H1 (cell line): ENCODE measurements around the gene SMIM41. TPM values are rescaled to one million over a fixed set of nuclear protein-coding genes. Genes with fewer than 3 reads are reported as not detected.

Source experiments
- EP300 ChIP-seq, 2 experiments: IDR thresholded peaks; 1 replicate in 1 of 2; 2 replicates in 1 of 2; pipeline ENCODE4 v1.6.1; 2011 to 2012; ENCODE audit warnings: low read depth in 2 of 2, low read length in 2 of 2, mild to moderate bottlenecking in 2 of 2, borderline replicate concordance in 1 of 2, inconsistent platforms in 1 of 2, moderate library complexity in 1 of 2
- SUZ12 ChIP-seq: fragments of 200-600 bp; sonication (generic); IDR thresholded peaks from 2 replicates; pipeline ENCODE4 v1.6.1; 2012; ENCODE audit warnings: mild to moderate bottlenecking, inconsistent platforms, low read length, moderate library complexity, mixed read lengths
- USF2 ChIP-seq: IDR thresholded peaks from 2 replicates; pipeline ENCODE4 v1.6.1; 2011; ENCODE audit warnings: low read length, improper control_type of control experiment
- polyA plus RNA-seq, 7 experiments: library from polyadenylated mRNA; depleted of rRNA in 3 of 7; stranded (reverse) in 5 of 7; unstranded in 2 of 7; fragments of >200 nt in 5 of 7; fragments of 200-250 nt in 2 of 7; gene quantifications; 1 replicate in 5 of 7; 2 replicates in 1 of 7; 4 replicates in 1 of 7; pipeline versions ENCODE4 v1.2.1 to v1.2.3, GENCODE V29; 2011 to 2013; ENCODE audit warnings: missing spikeins in 2 of 7, mixed read lengths in 2 of 7
- total RNA-seq: library from RNA; stranded (reverse); fragmentation: NEBNext Ultra II Directional; extraction: Animal tissue kit (Norgen Biotek cat#: 25700); gene quantifications from 2 replicates; pipeline ENCODE4 v1.2.1, GENCODE V29; 2021

SMIM41 gene
- total and polyA plus RNA-seq, 2 of the 8 experiments (the other 6 are each of a cell fraction or from before 2014, with no cell fraction given): 0.28 to 0.98 TPM

- TF ChIP-seq USF2: no peak
- TF ChIP-seq EP300 (IDR thresholded peaks at IDR 0.05; ENCODE audit: borderline replicate concordance in 1 of 2, low read depth in 2 of 2, low read length in 2 of 2): no peak
- no peak for TF ChIP-seq SUZ12
Measured at GRCh38 chr12:52089491-52089890, 10.0 kb downstream of the SMIM41 start (continued).
